Measurements from ENCODE around the gene CERS3.

The CERS3 gene

DNA sequence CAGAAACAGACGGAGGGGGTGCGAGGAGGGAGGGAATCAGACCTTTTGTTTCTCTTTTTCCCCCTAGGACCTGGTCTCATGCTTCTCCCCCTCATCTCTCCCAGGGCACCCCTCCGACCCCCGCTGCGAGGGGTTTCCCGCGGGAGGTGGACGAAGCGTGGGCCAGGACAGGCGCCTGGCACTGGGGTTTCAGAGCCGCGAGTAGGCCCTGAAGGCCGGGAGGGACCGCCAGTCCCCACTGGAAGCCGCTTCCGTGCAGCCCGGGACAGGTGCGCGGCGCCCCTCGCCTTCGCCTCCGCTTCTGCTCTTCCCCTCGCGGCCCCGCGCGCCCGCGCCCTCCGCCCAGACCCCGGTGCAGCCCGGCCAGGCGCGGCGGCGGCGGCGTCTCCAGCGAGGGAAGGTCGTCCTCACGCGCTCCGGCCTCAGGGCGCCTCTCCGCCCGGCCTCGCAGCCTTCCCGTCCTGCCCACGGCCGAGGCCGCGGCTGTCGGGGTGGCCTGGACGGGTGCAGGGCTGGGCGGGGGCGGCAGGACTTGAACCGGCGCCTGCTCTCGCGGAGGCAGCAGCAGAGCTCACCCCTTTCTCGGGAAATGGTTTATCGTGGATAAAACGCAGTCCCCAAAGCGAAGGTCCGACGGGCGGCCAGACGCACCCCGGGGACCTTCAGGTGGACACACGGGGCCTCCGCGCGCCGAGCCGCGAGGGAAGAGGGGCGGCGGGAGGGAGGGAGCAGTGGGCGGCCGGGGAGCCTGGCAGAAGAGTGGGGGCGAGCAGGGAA is 155.4 kb downstream of the CERS3 start:
- no peak for DNase-seq

GRCh38 chr15:100372739-100373119 is 156.0 kb downstream of the CERS3 start:
- no peak for DNase-seq

DNA sequence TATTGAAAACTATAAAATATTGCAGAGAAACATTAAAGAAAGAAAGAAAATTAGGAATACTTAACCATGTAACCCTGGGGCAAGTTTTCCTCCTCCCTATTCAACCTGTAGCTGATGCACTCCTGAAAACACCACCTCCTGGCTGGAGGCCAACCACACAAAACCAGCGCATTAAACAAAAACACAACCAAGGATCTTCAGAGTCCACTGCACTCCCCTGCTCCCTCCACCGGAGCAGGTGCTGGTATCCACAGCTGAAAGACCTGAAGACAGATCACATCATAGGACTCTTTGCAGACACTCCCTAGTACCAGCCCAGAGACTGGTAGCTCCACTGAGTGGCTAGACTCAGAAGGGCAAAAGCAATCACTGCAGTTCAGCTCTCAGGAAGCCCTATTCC is 173.4 kb downstream of the CERS3 start:
- no peak for DNase-seq

- DNase-seq: no peak
Measured at GRCh38 chr15:100353449-100353848, 175.3 kb downstream of the CERS3 start.

GRCh38 chr15:100350434-100351226 is 178.1 kb downstream of the CERS3 start:
- DNase-seq: no peak
